Stimulated activated CD8-positive, alpha-beta memory T cell treated with anti-CD3 and anti-CD28 coated beads, Interleukin-7, amount 100 ng/mL, for 1 hour (primary cell): Measurements from ENCODE around the gene PPARG.

ENCODE experiments used
- DNase-seq, 2 donors: peaks; one replicate each; pipeline ENCODE4 v3.0.0-alpha.2; 2020; ENCODE audit warnings: low read depth in 2 of 2

PPARG gene

DNA sequence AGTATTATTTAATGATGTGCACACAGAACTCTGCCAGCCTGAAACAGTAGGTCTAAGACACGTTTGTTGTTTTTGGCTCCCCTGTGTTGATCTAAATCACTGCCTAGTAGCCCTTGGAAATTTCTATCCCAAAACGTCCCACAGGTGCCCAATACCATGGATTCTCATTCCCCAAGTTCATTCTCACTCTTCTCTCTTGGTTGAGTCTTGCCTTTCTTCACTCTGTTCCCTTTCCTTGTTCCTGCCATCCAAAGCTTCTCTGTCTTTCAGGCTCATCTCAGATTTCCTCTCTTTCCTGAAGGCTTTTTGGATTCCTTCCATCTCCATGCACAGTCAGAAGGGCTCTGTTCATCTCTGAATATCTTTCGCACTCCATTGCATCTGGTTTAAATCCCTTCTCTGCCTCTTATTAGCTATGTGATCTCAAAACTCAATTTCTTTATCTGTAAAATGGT lies 54.2 kb downstream of the PPARG start:
- no peak for DNase-seq

DNA sequence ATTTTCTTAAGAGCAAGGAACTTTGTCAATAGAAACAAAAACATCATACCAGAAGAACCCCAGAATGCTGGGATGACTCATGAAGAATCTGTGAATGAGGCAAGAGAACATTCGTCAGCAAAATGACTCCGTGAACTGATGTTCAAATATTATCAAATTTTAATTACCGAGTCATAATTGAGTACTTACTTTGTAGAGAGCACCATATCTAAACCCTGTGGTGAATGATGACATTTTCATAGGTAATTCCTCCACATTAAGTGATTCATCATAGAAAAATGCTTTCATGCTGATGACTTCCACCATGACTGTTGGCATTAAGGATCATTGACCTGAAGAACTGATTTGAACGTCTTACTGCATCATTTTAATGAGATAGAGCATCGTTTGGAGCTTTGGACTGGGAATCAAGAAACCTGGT lies 56.3 kb downstream of the PPARG start:
- DNase-seq = no peak

DNA sequence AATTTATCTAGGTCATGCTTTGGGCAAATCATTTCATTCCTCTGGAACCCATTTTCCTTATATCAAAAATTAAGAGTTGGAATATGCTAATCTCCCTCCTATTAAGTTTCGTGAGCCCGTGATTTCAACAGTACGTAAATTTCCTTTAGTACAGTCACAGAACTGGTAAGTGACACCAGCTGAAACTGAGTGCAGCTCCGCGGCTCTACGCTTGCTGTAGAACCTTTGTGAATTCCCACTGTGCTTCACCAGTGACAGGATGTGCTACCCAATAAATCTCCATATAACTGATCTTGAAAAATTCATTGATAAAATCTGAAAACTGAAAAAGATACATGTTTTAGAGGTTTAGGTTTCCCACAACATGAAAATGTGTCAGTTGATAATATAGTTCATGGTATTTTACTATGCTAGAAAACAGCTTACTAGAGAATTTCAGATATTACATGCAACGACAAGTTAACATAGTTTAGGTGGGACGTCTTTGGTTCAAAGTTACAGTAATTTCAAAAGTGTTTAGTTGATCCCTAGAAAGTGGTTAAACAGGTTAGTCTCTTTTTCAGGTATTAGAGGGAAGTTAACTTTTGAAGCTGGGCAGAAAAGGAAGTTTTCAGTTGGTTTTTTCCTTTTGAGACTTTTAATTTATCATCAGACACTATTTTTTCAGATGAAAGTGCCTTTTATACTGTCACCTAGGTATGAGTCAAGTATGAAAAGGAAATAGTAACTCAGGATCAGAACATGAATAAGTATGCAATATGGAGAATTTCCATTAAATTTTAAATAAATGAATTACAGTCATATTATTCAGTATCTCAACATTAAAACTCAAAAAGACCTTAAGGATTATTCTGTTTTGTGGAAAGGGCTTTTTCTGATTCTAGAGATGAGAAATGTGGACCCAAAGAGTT lies 57.0 kb downstream of the PPARG start:
- DNase-seq = no peak

DNA sequence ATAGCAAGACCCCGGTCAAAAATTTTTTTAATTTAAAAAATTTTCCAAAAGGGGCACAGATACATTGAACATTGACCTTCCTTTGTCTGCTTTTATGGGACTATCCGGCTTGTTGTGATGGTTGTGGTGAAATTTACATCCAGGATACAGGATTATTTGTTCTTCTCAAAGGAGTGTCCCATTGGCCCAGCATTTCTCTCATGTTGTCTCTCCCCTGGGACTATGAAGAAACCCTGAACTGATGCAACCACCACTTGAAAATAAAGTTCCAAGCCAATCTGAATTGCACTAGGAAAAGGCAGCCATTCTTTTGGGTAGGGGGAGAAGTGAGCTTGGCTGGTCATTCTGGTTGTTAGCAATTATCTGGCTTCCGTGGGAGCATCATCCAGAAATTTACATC lies 58.4 kb downstream of the PPARG start:
- no peak for DNase-seq

DNA sequence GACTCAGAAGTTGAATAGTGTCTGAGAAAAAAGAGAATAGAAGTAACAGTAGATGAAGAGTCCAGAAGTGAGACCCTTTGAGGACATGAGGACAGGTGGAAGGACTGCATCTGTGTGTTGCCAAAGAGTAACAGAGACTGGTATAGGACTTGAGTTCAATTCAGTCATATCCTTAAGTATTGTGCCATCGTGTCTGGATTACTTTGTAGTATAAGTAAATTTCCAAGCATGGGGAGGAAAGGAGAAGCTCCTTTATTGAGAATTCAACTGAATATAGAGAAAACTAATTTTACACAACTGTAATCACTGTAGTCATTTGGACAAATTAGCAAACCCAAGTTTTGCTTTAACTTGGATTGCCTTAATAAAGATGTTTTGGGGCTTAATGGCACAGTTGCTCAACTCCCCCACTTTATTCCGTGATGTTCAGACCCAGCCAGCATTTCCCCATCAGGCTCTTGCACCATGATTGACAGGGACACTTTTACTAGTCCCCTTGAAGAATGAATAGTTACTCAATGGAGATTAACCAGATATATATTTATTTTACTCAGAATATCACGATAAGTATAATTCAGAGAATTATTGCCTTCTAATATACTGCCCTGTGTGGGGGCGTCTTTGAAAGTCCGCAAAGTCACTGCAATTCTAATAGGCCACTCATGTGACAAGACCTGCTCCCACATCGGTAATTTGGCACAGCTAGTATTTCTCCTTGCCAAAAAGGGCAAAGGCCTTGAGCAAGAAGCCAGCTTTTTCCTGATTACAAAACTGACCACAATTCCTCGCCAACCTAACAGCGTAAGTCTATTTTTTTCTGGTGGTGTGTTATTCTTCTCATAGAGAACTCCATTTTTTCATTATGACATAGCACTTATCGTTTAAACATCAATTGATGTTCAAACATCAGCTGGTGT lies 61.3 kb downstream of the PPARG start:
- no peak for DNase-seq

DNA sequence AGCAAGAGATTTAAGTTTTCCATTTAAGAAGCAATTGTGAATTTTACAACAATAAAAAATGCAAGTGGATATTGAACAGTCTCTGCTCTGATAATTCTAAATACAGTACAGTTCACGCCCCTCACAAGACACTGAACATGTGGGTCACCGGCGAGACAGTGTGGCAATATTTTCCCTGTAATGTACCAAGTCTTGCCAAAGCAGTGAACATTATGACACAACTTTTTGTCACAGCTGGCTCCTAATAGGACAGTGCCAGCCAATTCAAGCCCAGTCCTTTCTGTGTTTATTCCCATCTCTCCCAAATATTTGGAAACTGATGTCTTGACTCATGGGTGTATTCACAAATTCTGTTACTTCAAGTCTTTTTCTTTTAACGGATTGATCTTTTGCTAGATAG lies 62.3 kb downstream of the PPARG start:
- no peak for DNase-seq

DNA sequence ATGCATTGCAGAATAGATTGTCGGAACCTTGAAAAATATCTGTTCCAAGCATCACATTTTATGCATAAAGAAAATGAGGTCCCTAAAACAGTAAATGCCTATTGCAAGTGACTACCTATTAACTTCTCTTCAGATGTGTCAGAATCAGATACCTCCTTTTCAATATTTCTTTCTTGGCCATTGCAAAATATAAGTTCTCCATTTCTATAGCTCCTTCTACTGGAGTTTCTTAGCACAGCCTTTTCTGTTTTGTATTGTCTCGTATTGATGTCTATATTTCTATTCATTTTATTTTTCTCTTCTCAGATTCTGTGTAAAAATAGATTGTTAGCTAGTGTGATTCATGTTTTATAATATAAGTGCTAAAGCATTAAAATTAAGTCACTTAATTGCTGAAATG lies 63.4 kb downstream of the PPARG start:
- no peak for DNase-seq

DNA sequence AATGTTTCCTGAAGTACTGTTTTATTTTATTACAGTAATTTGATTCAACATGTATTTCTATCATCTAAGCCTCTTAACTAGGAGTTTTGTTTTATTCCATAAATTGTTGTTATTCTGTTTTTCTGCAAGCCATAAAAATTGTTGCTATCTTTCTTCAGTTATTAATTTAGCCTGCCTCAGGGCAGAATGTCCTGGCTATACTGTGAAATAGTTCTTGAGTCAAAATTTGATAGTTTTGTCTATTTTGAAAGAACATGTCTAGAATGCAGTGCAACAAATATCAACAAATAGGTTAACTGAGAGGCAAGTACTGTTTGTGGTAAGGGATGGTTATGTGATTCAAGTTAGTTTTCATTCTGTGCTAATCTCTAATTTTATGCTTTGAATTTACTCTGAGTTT lies 63.9 kb downstream of the PPARG start:
- DNase-seq = no peak

DNA sequence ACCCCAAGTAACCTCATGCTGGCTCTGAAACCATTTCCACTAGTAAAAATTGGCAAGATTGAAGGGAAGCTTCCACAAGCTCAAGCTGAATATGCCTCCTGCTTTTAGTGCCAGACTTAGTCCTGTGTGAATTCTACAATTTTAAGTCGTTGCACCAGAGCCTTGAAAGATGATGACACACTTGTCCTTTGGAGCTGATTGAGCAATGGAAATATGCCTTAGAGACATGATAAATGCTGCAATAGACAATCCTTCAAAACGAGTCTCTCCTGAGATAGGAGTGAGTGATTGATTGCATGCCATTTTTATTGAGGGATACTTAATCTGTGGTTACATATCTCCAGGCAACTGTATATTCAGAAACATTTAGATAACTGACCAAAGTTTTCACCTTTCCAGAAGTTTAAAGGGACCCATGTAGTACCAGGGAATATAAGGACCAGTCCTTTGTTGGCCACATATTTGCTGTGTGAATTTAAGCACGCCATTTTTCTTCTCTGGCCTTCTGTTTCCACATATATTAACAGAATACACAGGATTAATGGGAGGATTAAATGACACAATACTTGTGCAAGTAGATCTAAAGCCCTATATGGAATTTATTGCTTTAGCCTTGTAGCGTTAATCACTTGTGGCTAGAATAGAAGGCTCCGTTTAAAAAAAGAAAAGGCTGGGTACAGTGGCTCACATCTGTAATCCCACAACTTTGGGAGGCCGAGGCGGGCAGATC lies 65.1 kb downstream of the PPARG start:
- no peak for DNase-seq

DNA sequence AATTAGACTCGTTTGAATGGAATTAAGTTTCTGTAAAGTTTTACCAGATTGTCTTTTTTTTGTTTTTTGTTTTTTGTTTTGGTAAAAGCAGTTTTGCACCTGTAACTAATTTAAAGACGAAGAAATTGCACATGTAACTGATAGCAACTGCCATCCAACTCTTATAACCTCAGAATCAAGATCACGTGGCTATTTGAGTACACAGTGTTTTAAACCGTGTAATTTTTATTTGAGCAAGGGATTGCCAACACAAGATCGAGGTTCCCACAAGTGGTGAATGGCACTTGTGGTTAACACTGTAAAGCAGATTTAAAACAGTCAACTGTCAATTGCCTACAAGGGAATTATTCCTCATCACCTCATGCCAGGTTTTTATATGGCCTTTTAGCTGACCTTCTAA lies 67.3 kb downstream of the PPARG start:
- DNase-seq = no peak

DNA sequence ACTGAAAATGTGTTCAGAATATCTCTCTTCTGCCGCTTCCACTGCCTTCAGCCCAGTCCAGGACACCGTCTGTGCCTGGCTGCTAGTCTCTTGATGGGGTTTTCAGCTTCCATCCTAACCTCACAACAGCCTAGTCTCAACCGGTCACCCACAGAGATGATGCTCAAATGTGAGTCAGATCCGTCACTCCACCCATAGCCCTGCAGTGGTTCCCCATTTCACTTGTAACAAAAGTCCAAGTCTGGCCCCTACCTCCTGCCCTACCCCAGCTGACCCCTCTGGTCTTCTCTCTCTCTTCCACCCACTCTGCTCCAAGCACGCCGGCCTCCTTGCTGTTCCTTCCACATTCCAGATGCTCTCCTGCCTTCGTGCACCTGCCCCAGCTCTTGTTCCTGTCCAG lies 68.1 kb downstream of the PPARG start:
- no peak for DNase-seq

DNA sequence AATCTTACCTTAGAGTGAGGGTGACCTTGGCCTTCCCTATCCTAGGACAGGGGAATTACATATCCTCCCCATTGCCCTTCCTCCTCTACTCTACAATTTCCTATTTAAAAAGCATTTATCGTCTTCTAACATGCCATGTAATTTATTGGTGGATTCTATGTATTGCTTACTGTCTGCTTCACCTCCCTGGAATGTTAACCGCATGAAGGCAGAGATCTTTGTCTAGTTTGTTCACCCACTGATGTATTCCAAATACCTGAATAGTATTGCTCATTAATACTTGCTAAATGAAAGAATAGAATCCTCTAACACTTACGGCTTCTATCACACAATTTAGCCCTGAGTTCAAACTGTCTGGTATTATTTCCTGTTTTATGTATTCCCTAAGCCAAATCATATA lies 68.6 kb downstream of the PPARG start:
- no peak for DNase-seq

DNA sequence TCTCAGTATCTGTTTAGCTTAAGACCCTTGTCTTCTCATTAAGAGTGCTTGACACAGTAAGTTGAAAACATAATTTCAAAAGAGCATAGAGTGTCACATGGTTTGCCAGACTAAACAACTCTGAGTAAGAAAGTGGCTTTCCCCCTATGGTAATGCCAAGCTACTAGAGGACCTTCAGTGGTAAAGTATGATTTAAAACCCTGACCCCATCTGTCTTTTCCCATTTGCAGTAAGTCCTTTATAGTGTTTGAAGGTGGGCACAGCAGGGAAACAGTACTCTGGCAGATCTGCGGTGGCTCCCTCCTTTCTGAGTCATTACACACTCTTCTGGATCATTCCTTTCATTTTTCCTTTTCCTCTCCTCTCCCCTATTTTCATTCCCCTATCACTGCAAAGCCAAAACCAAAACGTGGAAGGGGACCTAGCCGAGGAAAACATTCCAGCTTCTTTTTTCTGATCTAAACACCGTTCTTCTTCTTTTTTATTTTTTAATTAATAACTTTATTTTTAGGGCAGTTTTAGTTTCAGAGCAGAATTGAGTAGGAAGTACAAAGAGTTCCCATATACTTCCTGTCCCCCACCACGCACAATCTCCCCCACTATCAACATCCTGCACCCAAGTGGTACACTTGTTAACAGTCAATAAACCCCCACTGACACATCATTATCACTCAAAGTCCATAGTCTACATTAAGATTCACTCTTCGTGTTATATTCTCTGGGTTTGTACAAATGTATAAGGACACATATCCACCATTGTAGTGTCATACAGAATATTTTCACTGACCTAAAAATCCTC lies 74.7 kb downstream of the PPARG start:
- DNase-seq = no peak

DNA sequence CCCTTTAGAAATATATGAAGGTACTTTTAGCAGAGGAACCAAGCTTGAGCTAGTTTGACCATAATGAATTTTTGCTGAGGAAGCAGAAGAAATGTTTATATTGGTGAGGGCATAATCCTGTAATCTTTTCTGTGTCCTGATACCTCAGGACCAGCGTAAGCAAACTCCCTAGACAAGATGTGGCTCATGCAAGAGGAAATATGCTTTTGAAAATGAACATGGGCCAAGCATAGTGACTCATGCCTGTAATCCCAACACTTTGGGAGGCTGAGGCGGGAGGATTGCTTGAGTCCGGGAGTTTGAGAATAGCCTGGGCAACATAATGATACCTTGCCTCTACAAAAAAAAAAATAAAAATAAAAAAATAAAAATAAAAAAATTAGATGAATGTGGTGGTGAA lies 78.5 kb downstream of the PPARG start:
- no peak for DNase-seq

DNA sequence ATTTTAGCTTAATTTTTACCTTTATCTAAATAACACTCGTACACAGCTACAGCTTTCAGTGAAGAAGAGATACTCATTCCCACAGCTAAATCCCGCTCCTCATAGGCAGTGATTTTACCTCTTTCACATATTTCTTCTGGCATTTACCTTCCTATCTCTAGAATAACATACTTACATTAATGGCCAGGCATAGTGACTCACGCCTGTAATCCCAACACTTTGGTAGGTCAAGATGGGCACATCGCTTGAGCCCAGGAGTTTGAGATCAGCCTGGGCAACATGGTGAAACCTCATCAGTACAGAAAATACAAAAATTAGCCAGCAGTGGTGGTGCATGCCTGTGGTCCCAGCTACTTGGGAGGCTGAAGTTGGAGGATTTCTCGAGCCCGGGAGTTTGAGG lies 80.2 kb downstream of the PPARG start:
- no peak for DNase-seq

DNA sequence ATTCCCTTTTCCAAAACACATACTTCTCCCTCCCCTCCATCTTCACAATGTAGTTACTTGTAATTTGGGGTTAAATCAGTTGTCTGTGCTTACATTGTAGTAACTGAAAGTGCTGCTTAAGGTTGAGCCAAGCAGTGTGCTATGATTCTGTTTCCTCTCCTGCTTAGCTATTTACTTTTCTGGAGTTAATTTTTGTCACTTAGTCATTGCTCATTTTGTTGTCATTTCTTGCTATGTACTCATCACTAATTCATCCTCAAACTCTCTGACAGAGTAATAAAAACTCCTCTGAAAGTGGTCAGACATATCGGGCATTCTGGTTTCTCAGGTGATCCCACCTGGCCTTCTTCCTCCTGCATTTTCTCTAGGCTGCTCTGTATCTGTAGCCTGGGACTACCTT lies 80.7 kb downstream of the PPARG start:
- no peak for DNase-seq

DNA sequence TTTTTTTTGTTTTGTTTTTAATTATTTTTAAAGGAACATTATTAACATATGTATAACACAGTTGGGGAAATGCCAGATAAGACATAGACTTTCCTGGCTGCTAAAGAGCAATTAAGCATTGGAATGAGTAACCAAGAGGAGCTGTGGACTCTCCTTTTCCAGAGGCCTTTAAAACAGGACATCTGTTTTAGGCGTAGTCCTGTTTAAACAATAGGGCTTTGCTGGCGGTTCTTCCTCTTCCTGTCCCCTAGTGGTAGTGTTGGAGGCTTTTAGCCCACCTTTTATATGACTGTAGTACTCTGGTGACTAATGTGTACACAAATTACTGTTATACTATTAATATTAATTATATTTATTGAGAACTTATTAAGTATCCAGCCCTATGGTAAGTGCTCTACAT lies 81.9 kb downstream of the PPARG start:
- DNase-seq = no peak

DNA sequence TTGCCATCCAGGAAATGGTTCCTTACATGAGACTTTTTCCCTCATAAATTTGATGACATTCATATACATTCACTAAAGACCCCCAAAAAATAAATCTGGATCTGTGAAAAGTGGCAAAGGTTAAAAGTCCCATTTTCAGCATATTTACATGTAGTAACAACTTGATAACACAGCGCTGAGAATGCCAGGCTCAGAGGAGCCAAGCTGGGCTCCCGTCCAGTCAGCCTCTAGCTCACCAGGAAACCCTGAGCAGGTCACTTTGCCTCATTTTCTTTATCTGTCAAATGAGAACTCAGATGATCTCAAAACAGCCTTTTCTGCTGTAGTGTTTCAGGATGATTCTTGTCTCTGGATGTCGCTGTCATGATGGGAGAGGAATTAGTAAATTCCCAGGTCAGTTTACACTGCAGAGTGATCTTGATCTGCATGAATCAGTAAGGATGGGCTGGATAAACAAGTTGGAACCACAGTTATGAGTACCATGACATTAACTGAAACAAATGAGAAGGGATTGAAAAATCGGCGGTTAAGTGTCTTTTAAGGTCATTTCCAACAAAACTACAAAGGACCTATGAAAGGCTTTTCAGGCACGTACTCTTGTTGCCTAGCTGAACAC lies 82.8 kb downstream of the PPARG start:
- no peak for DNase-seq

DNA sequence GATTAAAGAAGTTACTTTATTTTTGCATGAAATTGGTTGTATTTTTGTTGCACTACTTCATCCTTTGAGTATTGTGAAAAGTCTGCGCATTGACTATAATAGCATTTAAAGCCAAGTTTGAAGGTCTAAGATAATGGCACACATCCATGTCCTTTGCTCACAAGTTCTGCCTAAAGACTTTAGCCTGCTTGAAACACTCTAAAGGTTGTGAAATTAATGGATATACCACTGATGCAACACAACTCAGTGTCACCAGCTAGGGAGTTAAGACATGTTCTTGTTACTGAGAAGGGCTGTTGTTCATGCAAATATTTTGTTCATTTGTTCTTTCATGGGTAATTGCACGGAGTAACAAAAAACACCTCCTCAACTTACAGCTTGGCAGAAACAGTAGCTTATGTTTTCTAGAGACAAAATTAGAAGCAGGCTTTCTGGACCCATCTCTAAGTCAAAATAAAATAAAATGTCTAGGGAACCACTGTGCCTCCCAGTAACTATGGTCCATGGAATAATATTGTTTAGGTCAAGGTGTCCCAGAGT lies 83.9 kb downstream of the PPARG start:
- no peak for DNase-seq

DNA sequence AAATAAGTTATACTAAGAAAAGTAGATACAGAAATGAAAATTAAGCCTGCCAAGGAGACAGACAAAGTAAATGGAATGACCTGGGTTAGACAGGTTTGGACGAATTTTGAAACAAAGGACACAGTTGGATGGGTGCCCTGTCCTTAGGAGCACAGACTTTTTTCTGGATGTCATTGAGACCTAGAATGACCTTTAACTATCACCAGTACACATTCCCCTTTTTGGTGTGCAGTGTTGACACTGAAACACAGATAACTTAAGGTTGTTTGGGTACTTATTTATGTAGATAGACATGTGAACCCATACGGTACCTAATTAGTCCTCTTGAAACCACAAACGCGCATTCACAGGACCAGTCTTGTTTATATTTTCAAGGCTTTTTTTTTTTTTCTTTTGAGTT lies 86.7 kb downstream of the PPARG start:
- no peak for DNase-seq
